Gastroesophageal sphincter (tissue), 4 donors: ENCODE data around the gene FAM168A. TPM values are rescaled to one million over a fixed set of nuclear protein-coding genes. Genes with fewer than 3 reads are reported as not detected.
A peak's percentile ranks its signal among the peaks of the same experiment; 100 is the strongest.

Experiments used
- ATAC-seq: fragments of 150-250 bp; one replicate; pipeline ENCODE4 v1.9.1; 2016; ENCODE audit warnings: mild to moderate bottlenecking, moderate library complexity
- H3K27ac ChIP-seq, 4 donors: fragments of 200-600 bp; sonication (generic) in 3 of 4; 1 replicate in 3 of 4; 2 replicates in 1 of 4; pipeline ENCODE4 v1.5.1; 2016 to 2019
- H3K27me3 ChIP-seq: fragments of 200-600 bp; sonication (generic); one replicate; pipeline ENCODE4 v1.5.1; 2019
- H3K36me3 ChIP-seq, 2 donors: fragments of 200-600 bp; sonication (generic); one replicate each; pipeline ENCODE4 v1.5.1; 2019; ENCODE audit warnings: control low read depth in 1 of 2
- H3K4me1 ChIP-seq, 3 donors: fragments of 200-600 bp; sonication (generic); 1 replicate in 2 of 3; 2 replicates in 1 of 3; pipeline ENCODE4 v1.5.1; 2016 to 2019; ENCODE audit warnings: control low read depth in 2 of 3
- H3K4me3 ChIP-seq, 2 donors: fragments of 200-600 bp; sonication (generic); one replicate each; pipeline ENCODE4 v1.5.1; 2019; ENCODE audit warnings: mild to moderate bottlenecking in 1 of 2, moderate library complexity in 1 of 2
- H3K9me3 ChIP-seq, 3 donors: fragments of 200-600 bp; sonication (generic); one replicate each; pipeline ENCODE4 v1.5.1; 2017 to 2019; ENCODE audit warnings: control low read depth in 2 of 3
- EP300 ChIP-seq: sonication (generic); formaldehyde crosslinking; IDR thresholded peaks from one replicate; pipeline ENCODE4 v1.6.1; 2017; ENCODE audit warnings: antibody characterized with exemption, mild to moderate bottlenecking
- POLR2A ChIP-seq, 2 donors: fragments of 450-650 bp; IDR thresholded peaks; one replicate each; pipeline ENCODE4 v1.6.1; 2017; ENCODE audit warnings: antibody characterized with exemption in 2 of 2, mild to moderate bottlenecking in 2 of 2, moderate library complexity in 1 of 2
- POLR2AphosphoS5 ChIP-seq: sonication (generic); formaldehyde crosslinking; IDR thresholded peaks from one replicate; pipeline ENCODE4 v1.6.1; 2017; ENCODE audit warnings: antibody characterized with exemption
- WGBS, 2 donors: methylation state at CpG; one replicate each; pipeline ENCODE4 v1.1.5; 2018; ENCODE audit warnings: low coverage in 1 of 2; 5-methylcytosine and 5-hydroxymethylcytosine counted together
- total RNA-seq, 4 donors: library from RNA; depleted of rRNA; stranded (reverse); fragments of >200 nt; gene quantifications; one replicate each; pipeline ENCODE4 v1.1.0, GENCODE V29; 2016
- TF ChIP-seq, protein P1 (sequence below), 4 experiments: fragments of 200-600 bp in 2 of 4; fragments of 450-650 bp in 2 of 4; sonication (generic) in 1 of 4; IDR thresholded peaks; one replicate each; pipeline ENCODE4 v1.5.1; 2017 to 2019; ENCODE audit warnings: antibody characterized with exemption in 4 of 4, mild to moderate bottlenecking in 2 of 4, moderate library complexity in 2 of 4

FAM168A gene
- total RNA-seq, 4 donors from 2014 or later, result 27.5 to 51.8 (median 42.0) TPM

GRCh38 chr11:73633999-73634398 is 36.1 kb upstream of the FAM168A start:
- H3K27ac ChIP-seq, result no peak overlapping the region
- no peak overlapping the region for H3K4me3 ChIP-seq
- no peaks in the 10 kb centered on the region for H3K4me1 ChIP-seq
- H3K27me3 ChIP-seq, result no peaks in the 10 kb centered on the region
- no peak for TF ChIP-seq POLR2AphosphoS5
- no peak for TF ChIP-seq POLR2A (IDR thresholded peaks at IDR 0.05)
- TF ChIP-seq EP300, result no peak
- TF ChIP-seq, protein P1, sequence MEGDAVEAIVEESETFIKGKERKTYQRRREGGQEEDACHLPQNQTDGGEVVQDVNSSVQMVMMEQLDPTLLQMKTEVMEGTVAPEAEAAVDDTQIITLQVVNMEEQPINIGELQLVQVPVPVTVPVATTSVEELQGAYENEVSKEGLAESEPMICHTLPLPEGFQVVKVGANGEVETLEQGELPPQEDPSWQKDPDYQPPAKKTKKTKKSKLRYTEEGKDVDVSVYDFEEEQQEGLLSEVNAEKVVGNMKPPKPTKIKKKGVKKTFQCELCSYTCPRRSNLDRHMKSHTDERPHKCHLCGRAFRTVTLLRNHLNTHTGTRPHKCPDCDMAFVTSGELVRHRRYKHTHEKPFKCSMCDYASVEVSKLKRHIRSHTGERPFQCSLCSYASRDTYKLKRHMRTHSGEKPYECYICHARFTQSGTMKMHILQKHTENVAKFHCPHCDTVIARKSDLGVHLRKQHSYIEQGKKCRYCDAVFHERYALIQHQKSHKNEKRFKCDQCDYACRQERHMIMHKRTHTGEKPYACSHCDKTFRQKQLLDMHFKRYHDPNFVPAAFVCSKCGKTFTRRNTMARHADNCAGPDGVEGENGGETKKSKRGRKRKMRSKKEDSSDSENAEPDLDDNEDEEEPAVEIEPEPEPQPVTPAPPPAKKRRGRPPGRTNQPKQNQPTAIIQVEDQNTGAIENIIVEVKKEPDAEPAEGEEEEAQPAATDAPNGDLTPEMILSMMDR (IDR thresholded peaks at IDR 0.05), result no peak
- no peaks in the 10 kb centered on the region for H3K36me3 ChIP-seq
- WGBS, 2 donors, result 50 to 88% methylated on average over 1 of the region's 2 CpGs
- no peaks in the 10 kb centered on the region for H3K9me3 ChIP-seq
- ATAC-seq, result no peak

DNA sequence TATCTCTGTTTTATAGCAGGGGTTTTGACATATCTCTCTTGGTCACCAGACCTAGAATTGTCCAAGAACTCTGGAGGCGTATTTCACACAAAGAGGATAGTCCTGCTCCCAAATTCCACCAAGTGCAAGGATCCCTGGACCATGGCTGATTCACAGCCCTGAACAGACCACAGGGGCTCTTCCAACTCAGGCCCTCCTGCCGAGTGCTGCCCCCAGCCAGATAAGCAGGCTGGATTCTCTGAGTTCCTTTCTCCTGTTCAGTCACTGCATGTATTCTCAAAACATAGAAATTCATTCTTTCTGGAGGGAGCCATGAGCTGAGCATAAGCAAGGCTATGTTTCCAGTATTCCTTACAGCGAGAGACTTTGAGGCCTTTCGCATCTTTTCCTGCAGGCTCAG is 35.1 kb upstream of the FAM168A start:
- 100% methylated on average over 1 of the region's 4 CpGs; no CpG with 5 or more reads in 1 of the 2 donors for WGBS, 2 donors

GRCh38 chr11:73629907-73630306 is 32.0 kb upstream of the FAM168A start:
- 53 to 100% methylated on average over 2 of the region's 7 CpGs for WGBS, 2 donors
- Histone ChIP-seq H3K36me3 (no peaks in the 10 kb centered on the region), H3K4me1 (peaks cover 0 to 9% (median 0%) of the 10 kb centered on the region in 3 donors), H3K9me3 (no peaks in the 10 kb centered on the region), H3K27me3 (peaks cover 7% of the 10 kb centered on the region), H3K27ac (no peak overlapping the region), H3K4me3 (no peak overlapping the region)
- no peak for ATAC-seq
- TF ChIP-seq EP300 (no peak), POLR2AphosphoS5 (no peak), POLR2A (IDR thresholded peaks at IDR 0.05) (no peak)
- TF ChIP-seq, protein P1 (IDR thresholded peaks at IDR 0.05), result no peak

More for the DNA sequence above, 35.1 kb upstream of the FAM168A start:
- Histone ChIP-seq H3K4me1 (no peaks in the 10 kb centered on the region), H3K36me3 (no peaks in the 10 kb centered on the region), H3K4me3 (no peak overlapping the region), H3K27ac (no peak overlapping the region), H3K27me3 (no peaks in the 10 kb centered on the region), H3K9me3 (no peaks in the 10 kb centered on the region)
- ATAC-seq, result no peak
- TF ChIP-seq POLR2A (IDR thresholded peaks at IDR 0.05) (no peak), EP300 (no peak), POLR2AphosphoS5 (no peak)
- TF ChIP-seq, protein P1 (IDR thresholded peaks at IDR 0.05), result no peak

DNA sequence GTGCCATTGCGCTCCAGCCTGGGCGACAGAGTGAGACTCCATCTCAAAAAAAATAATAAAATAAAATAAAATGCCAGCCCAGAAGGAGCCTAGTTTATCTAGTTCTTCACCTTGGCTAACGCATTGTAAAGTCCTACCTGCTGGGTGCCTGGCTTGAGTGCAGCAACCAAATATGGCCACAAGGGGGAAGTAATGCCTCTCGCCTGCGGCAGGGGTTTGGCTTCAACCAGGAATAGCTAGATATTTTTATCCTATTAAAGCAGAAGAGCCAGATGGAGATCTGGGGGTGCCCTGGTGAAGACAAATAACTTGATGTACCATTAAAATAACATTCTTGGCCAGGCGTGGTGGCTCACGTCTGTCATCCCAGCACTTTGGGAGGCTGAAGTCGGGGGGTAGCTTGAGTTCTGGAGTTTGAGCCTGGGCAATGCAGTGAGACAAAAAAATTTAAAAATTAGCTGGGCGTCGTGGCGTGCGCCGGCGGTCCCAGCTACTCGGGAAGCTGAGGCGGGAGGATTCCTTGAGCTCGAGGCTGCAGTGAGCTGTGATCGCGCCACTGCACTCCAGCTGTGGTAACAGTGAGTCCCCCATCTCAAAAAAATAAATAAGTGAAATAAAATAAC is 27.9 kb upstream of the FAM168A start:
- TF ChIP-seq, protein P1 (IDR thresholded peaks at IDR 0.05), result peak; percentile 83 to 92 (median 89)
- TF ChIP-seq EP300, result no peak
- Histone ChIP-seq H3K27ac (no peak overlapping the region), H3K36me3 (no peaks in the 10 kb centered on the region), H3K4me3 (peak overlapping the region in 1 of 2 donors; percentile 12), H3K4me1 (peaks cover 0 to 15% (median 0%) of the 10 kb centered on the region in 3 donors), H3K27me3 (peaks cover 11% of the 10 kb centered on the region), H3K9me3 (no peaks in the 10 kb centered on the region)
- WGBS, 2 donors, result 7 to 16% methylated on average over 18 to 19 of the region's 19 CpGs
- peak; percentile 84 for ATAC-seq

DNA sequence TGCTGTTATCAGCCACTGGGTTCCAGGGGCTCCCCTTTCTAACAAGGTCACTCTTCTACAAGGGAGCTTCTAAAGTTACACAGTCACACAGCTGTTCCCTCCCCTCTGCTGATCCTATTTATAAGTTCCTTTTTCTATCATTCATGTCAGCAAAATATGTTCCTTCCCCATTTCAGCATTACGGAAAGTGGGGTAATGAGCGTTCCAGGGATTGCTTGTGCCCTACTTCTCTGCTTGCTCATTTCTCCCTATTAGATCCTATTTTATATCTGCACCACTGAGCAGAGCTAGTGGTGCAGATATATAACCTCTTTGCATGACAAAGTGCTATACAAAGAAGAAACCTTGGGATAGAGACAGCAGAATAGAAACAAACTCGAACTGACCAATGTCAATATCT is 25.8 kb upstream of the FAM168A start:
- Histone ChIP-seq H3K9me3 (no peaks in the 10 kb centered on the region), H3K36me3 (no peaks in the 10 kb centered on the region), H3K27me3 (peaks cover 18% of the 10 kb centered on the region), H3K27ac (peak overlapping the region in 1 of 4 donors; percentile 43), H3K4me3 (no peak overlapping the region), H3K4me1 (peaks cover 0 to 15% (median 0%) of the 10 kb centered on the region in 3 donors)
- 30 to 68% methylated on average over 2 to 3 of the region's 3 CpGs for WGBS, 2 donors
- ATAC-seq, result no peak
- TF ChIP-seq, protein P1 (IDR thresholded peaks at IDR 0.05), result no peak
- TF ChIP-seq EP300 (no peak), POLR2A (IDR thresholded peaks at IDR 0.05) (no peak), POLR2AphosphoS5 (no peak)
